ENCODE measurements around the gene FOXR1.

Gene FOXR1

GRCh38 chr11:118971646-118972045, at the start of gene FOXR1:
Gene FOXR1, plus strand, starts transcription at chr11:118971761. Its CDS starts 171 bp downstream, at chr11:118971932.
- DNase-seq (ENCODE audit: low read depth, low spot score): no peak

- DNase-seq (ENCODE audit: low read depth, low spot score): no peak
Observed at GRCh38 chr11:118921929-118922744, 49.4 kb upstream of the FOXR1 start.

GRCh38 chr11:118922745-118923627, 48.6 kb upstream of the FOXR1 start:
- no peak for DNase-seq (ENCODE audit: low read depth, low spot score)

- no peak for DNase-seq (ENCODE audit: low read depth, low spot score)
Observed at GRCh38 chr11:118923721-118924587, 47.6 kb upstream of the FOXR1 start.

GRCh38 chr11:118924591-118925585, 46.7 kb upstream of the FOXR1 start:
- DNase-seq (ENCODE audit: low read depth, low spot score): no peak

GRCh38 chr11:118927554-118928100, 43.9 kb upstream of the FOXR1 start:
- DNase-seq (ENCODE audit: low read depth, low spot score): no peak

- peak; percentile 90 for DNase-seq (ENCODE audit: low read depth, low spot score)
Observed at GRCh38 chr11:118928101-118928869, 43.3 kb upstream of the FOXR1 start.

GRCh38 chr11:118928870-118929500, 42.6 kb upstream of the FOXR1 start:
- no peak for DNase-seq (ENCODE audit: low read depth, low spot score)

- DNase-seq (ENCODE audit: low read depth, low spot score): peak; percentile 61
Observed at GRCh38 chr11:118929501-118930093, 42.0 kb upstream of the FOXR1 start.

- DNase-seq (ENCODE audit: low read depth, low spot score): peak; percentile 74
Observed at GRCh38 chr11:118930094-118930712, 41.4 kb upstream of the FOXR1 start.

- DNase-seq (ENCODE audit: low read depth, low spot score): no peak
Observed at GRCh38 chr11:118931571-118931970, 40.0 kb upstream of the FOXR1 start.

GRCh38 chr11:118933486-118933885, 38.1 kb upstream of the FOXR1 start:
- DNase-seq (ENCODE audit: low read depth, low spot score): no peak

GRCh38 chr11:118935376-118935775, 36.2 kb upstream of the FOXR1 start:
- DNase-seq (ENCODE audit: low read depth, low spot score): no peak

GRCh38 chr11:118938491-118939403, 32.8 kb upstream of the FOXR1 start:
- DNase-seq (ENCODE audit: low read depth, low spot score): no peak

- DNase-seq (ENCODE audit: low read depth, low spot score): no peak
Observed at GRCh38 chr11:118939404-118939915, 32.1 kb upstream of the FOXR1 start.

- DNase-seq (ENCODE audit: low read depth, low spot score): peak; percentile 47
Observed at GRCh38 chr11:118939953-118940598, 31.5 kb upstream of the FOXR1 start.

Measured in activated naive CD8-positive, alpha-beta T cell treated with anti-CD3 and anti-CD28 coated beads, Interleukin-2, amount 50 U/mL, for 16 hours (primary cell).